Nephron (organoid): ENCODE measurements around the gene GNGT2.

ENCODE experiments used
- H3K27ac Mint-ChIP-seq, 3 experiments: 2 replicates each; pipeline ENCODE4 v1.8.0; 2020; ENCODE audit warnings: mixed read lengths in 3 of 3, mild to moderate bottlenecking in 2 of 3, moderate library complexity in 1 of 3
- H3K27me3 Mint-ChIP-seq: 2 replicates; pipeline ENCODE4 v1.8.0; 2021; ENCODE audit warnings: low read depth, mild to moderate bottlenecking, moderate library complexity, mixed read lengths
- H3K36me3 Mint-ChIP-seq: 2 replicates; pipeline ENCODE4 v1.8.0; 2020; ENCODE audit warnings: low read depth, mixed read lengths
- H3K4me1 Mint-ChIP-seq: 2 replicates; pipeline ENCODE4 v1.8.0; 2020; ENCODE audit warnings: mixed read lengths
- H3K4me3 Mint-ChIP-seq, 3 experiments: 2 replicates each; pipeline ENCODE4 v1.8.0; 2020; ENCODE audit warnings: mild to moderate bottlenecking in 3 of 3, mixed read lengths in 3 of 3, moderate library complexity in 2 of 3
- H3K9me3 Mint-ChIP-seq: 2 replicates; pipeline ENCODE4 v1.8.0; 2020; ENCODE audit warnings: mixed read lengths
- CTCF ChIP-seq, 3 experiments: fragments of 200-600 bp; sonication (generic); IDR thresholded peaks; one replicate each; pipeline ENCODE4 v1.5.0; 2021; ENCODE audit warnings: antibody characterized with exemption in 3 of 3; ENCODE audit not compliant: unreplicated experiment in 3 of 3

Gene GNGT2

GRCh38 chr17:49210158-49211029, at the start of gene GNGT2, which contains the start of gene ABI3:
Gene GNGT2 (minus strand): TSS chr17:49210574. CDS start chr17:49207422, 3,152 bp downstream.
Gene ABI3 (plus strand): TSS chr17:49210707. CDS start chr17:49210725, 18 bp downstream.
- H3K4me3 Mint-ChIP-seq: peak within 1 kb of the TSS; percentile 39 to 64 (median 55)
- peak within 1 kb of the TSS; percentile 28 to 62 (median 52) for H3K27ac Mint-ChIP-seq
- peaks cover 13% of the 10 kb centered on the region for H3K4me1 Mint-ChIP-seq
- H3K36me3 Mint-ChIP-seq: no peaks in the 10 kb centered on the region
- no peaks in the 10 kb centered on the region for H3K9me3 Mint-ChIP-seq
- peaks cover 16% of the 10 kb centered on the region for H3K27me3 Mint-ChIP-seq
- TF ChIP-seq CTCF (IDR thresholded peaks at IDR 0.05; ENCODE audit: unreplicated experiment in 3 of 3): no peak

GRCh38 chr17:49259663-49260010, 49.3 kb upstream of the GNGT2 start:
- TF ChIP-seq CTCF (IDR thresholded peaks at IDR 0.05; ENCODE audit: unreplicated experiment in 3 of 3): no peak
- Mint-ChIP-seq H3K27me3 (peaks cover 13% of the 10 kb centered on the region), H3K4me1 (peaks cover 4% of the 10 kb centered on the region), H3K9me3 (no peaks in the 10 kb centered on the region), H3K27ac (peak overlapping the region in 1 of 3 experiments; percentile 37), H3K36me3 (no peaks in the 10 kb centered on the region), H3K4me3 (peak overlapping the region; percentile 78 to 82 (median 80))

GRCh38 chr17:49258394-49258793, 48.0 kb upstream of the GNGT2 start:
- Mint-ChIP-seq H3K27ac (no peak overlapping the region), H3K36me3 (no peaks in the 10 kb centered on the region), H3K4me3 (peak overlapping the region in 1 of 3 experiments; percentile 6), H3K27me3 (peaks cover 12% of the 10 kb centered on the region), H3K4me1 (peaks cover 4% of the 10 kb centered on the region), H3K9me3 (no peaks in the 10 kb centered on the region)
- no peak for TF ChIP-seq CTCF (IDR thresholded peaks at IDR 0.05; ENCODE audit: unreplicated experiment in 3 of 3)

GRCh38 chr17:49255125-49255524, 44.8 kb upstream of the GNGT2 start:
- H3K4me1 Mint-ChIP-seq: no peaks in the 10 kb centered on the region
- no peak overlapping the region for H3K4me3 Mint-ChIP-seq
- H3K27ac Mint-ChIP-seq: no peak overlapping the region
- peaks cover 9% of the 10 kb centered on the region for H3K27me3 Mint-ChIP-seq
- no peaks in the 10 kb centered on the region for H3K9me3 Mint-ChIP-seq
- TF ChIP-seq CTCF (IDR thresholded peaks at IDR 0.05; ENCODE audit: unreplicated experiment in 3 of 3): no peak
- H3K36me3 Mint-ChIP-seq: no peaks in the 10 kb centered on the region

- Mint-ChIP-seq H3K4me3 (no peak overlapping the region), H3K36me3 (no peaks in the 10 kb centered on the region), H3K27ac (no peak overlapping the region), H3K9me3 (no peaks in the 10 kb centered on the region), H3K27me3 (peaks cover 5% of the 10 kb centered on the region), H3K4me1 (no peaks in the 10 kb centered on the region)
- no peak for TF ChIP-seq CTCF (IDR thresholded peaks at IDR 0.05; ENCODE audit: unreplicated experiment in 3 of 3)
Measured at GRCh38 chr17:49254066-49254465, 43.7 kb upstream of the GNGT2 start.
